GM18868 (cell line): Measurements from ENCODE around the gene TSSK6.

Experiments
- ATAC-seq: cut with Tn5 transposase; IDR thresholded peaks from one replicate; pipeline ENCODE4 v1.9.1; 2021; ENCODE audit warnings: mild to moderate bottlenecking, moderate library complexity; ENCODE audit not compliant: unreplicated experiment

The TSSK6 gene

DNA sequence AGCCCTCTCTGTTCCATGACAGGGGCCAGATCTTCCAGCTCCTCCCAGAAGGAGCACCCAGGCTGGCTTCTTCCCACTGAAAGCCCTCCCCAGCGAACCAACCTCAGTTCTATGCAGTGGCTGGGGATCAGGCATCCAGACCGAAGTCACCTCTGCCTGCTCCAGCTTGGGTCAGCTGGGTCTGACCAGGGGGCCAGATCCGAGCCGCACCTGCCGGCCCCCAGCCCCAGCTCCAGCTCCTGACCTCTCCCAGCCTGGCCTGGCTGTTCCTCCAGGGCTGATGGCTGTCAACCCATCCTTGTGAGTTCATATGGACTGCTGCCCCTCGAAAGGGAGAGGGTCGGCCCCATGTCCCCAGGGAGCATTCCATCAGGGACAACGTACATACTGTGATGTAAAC is 8.0 kb downstream of the TSSK6 start:
- no peak for ATAC-seq

DNA sequence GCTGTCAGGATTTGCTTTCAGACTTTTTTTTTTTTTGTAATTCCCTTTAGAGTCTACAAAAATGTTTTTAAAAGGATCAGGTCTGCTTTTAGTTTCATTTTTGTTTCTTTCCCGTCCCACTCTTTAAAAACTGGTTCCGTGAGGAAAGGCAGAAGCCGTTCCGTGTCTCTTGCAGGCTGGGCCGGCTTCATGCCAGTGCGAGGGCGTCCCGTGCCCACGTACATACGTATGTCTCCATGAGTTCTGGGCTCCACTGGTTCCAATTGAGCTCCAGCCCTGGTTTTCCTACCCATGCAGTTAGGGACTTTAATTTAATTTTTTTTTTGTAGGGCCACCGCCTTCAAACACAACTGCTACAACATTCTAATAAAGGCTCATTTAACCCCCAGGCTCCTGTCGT is 8.8 kb downstream of the TSSK6 start:
- ATAC-seq = no peak

DNA sequence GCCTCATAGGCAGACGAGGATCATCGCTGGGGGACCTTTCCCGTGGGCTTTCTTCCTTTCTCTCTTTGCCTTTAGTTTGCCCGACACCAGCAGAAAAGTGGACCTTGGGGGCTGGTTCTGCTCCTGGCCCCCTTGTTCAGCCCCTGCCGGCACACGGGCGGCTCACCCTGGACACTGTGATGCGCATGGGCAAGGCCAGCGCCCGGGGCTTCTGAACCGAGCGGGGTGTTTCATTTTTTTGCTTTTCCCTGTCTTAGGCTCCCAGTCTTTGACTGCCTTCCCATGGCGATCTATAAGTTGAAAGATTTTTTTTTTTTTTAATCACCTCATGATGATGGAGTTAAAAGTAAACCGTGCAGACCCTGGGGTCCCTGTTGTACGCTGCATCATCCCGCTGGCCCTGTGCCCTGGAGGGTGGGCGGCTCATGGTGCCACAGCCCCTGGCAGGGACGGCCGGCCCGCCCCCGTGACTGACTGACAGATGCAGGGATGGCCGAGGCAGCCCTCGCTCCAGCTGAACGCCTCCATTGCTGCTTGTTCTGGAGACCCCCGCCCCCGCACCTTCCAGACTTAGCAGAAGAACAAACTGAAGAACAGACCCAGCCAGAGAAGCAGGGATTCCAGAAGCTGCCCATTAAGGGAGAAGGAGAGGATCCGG is 9.6 kb downstream of the TSSK6 start:
- ATAC-seq = no peak

- no peak for ATAC-seq
Measured at GRCh38 chr19:19504754-19505668, 10.3 kb downstream of the TSSK6 start.

DNA sequence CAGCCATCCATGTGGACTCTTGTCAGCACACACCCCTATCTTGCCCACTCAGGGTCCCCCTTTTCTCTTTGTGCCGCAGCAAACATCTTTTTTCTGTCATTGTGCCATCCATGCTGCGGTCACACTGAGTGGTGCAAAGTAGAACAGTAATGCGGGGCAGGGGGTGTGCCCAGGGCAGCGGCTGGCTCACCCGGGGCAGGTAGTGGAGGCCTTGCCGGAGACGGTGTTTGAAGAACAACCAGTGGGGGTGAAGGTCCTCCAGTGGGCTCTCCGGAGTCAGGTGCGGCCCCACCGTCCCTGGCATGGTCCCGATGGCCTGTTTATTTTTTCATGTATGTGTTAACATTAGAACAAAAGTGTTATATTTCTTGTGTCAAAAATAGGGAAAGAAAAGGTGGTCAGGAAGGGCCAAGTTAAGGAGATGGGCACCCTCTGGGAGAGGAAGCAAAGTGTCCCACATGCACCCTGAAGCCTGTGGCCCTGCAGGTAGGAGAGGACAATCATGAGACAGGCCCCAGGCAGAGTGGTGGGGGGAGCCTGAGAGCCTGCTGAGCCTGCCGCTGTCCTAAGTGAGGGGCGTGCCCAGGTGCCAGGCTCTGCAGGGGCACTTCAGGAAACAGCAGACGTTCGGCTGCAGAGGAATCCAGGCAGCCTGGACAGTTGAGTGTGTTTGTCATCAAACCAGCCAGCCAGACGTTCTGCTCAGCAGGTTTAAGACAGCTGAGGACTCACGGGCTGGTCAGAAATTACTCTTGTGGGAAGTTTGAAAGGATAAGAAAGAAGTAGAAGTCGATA is 12.3 kb downstream of the TSSK6 start:
- no peak for ATAC-seq

GRCh38 chr19:19502281-19502680 is 13.1 kb downstream of the TSSK6 start:
- no peak for ATAC-seq

- ATAC-seq = no peak
Measured at GRCh38 chr19:19501798-19502197, 13.6 kb downstream of the TSSK6 start.

GRCh38 chr19:19500975-19501644 is 14.2 kb downstream of the TSSK6 start:
- no peak for ATAC-seq

DNA sequence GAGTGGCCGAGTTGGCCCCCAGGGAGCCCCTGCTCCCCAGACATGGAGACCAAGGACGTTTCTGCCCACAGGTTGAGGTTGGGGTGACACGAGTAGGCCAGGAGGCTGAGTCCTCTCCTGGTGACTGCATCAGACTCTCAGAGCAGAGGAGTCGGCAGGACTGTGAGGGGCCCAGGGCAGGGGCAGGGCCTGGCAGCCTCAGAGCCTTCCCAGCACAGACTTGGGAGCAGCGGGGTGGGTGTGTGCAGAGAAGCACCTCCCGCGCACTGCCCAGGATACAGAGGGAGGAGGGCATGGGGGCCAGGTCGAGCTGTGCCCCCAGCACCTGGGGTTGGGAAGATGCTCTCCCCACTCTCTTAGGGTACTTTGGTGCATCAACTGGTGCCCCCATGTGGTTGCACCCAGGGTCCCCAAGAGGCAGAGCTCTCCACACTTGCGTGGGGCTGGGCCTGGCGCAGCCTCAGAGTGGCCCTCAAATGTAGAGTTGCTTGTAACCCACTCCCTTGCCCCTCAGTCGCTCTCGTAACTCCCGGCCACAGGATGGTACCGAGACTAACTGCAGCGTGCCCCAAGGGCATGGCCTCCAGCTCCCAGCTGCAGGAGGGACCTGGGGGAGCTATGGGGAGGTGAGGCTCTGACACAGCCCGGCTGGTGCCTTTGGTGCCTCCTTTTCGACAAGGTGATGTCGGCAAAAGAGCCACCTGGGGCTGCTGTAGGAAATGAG is 15.9 kb downstream of the TSSK6 start:
- ATAC-seq = no peak

GRCh38 chr19:19498255-19498991 is 16.9 kb downstream of the TSSK6 start:
- no peak for ATAC-seq

DNA sequence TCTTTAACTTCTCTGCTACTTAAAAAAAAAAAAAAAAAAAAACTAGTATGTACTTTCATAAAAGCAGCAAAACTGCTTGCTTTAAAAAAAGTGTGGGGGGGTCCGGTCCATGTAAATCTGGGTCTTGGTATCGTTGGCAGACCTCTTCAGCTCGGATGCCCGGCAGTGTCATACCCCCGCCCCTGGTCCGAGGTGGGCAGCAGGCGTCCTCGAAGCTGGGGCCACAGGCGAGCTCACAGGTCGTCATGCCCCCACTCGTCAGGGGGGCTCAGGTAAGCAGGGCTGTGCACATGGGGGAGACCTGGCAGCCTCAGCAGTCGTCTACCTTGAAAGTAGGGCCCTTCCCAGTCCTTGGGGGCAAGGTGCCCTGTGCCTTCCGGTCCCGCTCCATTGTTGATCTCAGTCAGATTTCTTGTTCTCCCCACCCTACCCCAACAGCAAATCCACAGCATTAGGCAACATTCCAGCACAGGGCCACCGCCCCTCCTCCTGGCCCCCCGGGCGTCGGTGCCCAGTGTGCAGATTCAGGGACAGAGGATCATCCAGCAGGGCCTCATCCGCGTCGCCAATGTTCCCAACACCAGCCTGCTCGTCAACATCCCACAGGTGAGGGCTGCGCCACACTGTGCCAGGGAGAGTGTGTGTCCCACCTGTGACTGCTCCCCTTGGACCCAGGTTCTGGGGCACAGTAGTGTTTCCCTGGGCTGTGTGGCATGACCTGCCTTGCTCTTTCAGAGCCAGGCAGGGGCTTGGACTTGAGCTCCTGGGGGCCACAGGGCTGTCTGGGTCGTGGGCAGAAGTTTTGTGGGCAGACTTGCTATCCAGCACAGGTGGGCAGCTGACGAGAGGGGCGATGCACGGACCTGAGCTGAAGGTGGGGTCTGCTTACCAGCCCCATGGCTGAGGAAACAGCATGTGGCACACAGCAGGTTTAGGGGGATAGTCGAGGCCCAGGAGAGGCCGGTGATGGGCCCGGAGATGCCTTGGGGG is 19.4 kb downstream of the TSSK6 start:
- ATAC-seq = no peak

GRCh38 chr19:19493841-19494546 is 21.4 kb downstream of the TSSK6 start:
- ATAC-seq = no peak

GRCh38 chr19:19492026-19492610 is 23.2 kb downstream of the TSSK6 start:
- no peak for ATAC-seq

DNA sequence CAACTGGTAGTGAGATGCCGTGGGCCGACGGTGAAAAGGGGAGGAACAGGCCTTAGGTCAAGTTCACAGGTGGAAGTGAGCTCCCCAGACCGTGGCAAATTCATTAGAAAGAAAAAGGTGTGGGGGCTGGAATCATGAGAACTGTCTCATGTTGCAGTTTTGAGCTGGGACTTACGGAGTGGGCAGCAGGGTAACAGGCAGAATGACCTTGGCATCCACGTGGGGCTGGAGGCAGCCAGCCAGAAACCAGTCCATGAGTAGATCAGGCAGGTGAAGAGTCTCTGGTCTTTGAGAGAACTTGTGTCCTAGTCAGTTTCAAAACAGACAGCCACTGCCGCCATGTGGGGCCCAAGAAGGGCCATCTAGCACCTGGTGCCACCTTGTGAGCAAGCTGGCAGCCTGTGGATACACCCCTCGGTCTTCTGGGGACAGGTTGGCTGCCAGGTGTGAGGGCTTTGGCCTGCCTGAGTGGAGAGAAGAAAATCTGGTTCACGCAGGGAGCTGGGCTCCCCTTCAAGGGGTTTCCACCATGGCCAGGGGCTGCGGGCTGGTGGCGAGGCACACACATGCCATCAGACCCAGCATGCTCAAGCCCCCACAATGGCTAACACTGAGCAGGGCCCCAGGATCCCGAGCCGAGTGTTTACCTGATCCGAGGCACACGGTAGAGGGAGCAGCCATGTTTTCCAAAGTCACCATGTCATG is 23.9 kb downstream of the TSSK6 start:
- no peak for ATAC-seq

- ATAC-seq = no peak
Measured at GRCh38 chr19:19490214-19490968, 25.0 kb downstream of the TSSK6 start.

DNA sequence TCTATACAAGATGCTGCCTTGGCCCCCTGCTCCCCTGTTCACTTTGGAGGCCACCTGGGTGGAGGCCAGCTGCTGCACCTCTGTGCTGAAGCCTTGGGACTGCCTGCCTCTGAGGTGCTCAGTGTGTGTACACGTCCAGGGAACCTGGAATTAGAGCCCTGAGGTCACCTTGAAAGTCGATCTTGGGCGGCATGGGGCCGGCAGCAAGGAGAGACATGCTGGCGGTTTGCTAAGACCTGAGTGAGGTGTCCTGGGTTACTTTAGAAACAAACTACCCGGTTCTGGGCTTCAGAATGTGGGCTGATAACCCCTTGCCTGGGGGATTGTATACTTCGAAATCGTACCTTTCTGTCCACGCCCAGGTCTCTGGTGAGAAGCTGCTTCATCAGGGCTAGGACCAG is 25.5 kb downstream of the TSSK6 start:
- ATAC-seq = no peak
